Stimulated activated CD4-positive, alpha-beta T cell treated with anti-CD3 and anti-CD28 coated beads, Interleukin-1b, Interleukin-23, amount 100 ng/mL, for 4 hours (primary cell): ENCODE data around the gene CKMT1A.
A peak's percentile ranks its signal among the peaks of the same experiment; 100 is the strongest.
"Not testable (repeated sequence)": the region's sequence is repeated elsewhere in the genome, so short reads cannot be mapped to it uniquely, and the experiment has no call there.

Experiments used
- DNase-seq, 2 donors: peaks; one replicate each; pipeline ENCODE4 v3.0.0-alpha.2; 2020; ENCODE audit warnings: low read depth in 2 of 2

CKMT1A gene

DNA sequence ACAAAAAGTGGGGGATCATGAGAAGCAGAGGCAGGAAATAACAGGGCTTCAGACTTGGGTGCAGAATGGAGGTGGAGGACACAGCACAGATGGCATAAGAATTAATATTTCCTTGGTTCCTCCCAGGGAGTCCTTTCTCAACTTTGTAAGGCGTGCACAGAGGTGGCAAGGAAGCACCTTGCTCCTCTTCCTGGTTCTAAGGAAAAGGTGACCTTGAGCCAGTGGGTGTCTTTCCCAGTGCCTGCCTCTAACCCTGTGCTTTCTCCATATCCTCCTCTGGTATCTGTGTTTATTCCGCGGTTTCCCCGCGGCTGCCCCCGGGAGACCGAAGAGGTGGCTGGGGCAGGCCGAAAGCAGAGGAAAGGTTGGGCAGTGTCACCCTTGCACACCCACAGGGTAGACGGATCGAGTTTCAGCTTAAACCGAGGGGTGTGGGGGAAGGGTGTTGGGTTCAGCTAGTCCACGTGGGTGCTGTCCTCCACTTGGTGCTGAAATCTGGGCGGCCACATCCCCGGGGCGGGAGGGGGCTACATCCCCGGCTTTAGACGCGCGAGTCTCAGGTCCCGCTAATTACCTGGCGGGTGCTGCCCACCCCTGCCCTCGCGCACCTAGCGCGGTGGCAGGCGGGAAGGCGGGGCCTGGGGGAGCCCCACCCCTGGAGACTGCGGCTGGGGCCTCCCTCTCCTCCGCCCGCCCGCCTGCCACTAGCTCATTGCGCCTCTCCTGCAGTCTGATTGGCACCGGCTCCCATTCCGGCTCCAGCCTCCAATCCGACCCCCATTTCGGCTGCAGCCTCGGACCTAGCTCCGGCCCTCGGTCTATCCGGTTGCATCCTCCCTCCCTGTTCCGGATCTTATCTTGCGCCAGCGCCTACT, at the start of gene CKMT1A:
Gene CKMT1A, plus strand, starts transcription at position 712 of the 875 bp plus-strand sequence. CDS start 192 bp downstream, outside the sequence.
- not testable (repeated sequence) for DNase-seq

DNA sequence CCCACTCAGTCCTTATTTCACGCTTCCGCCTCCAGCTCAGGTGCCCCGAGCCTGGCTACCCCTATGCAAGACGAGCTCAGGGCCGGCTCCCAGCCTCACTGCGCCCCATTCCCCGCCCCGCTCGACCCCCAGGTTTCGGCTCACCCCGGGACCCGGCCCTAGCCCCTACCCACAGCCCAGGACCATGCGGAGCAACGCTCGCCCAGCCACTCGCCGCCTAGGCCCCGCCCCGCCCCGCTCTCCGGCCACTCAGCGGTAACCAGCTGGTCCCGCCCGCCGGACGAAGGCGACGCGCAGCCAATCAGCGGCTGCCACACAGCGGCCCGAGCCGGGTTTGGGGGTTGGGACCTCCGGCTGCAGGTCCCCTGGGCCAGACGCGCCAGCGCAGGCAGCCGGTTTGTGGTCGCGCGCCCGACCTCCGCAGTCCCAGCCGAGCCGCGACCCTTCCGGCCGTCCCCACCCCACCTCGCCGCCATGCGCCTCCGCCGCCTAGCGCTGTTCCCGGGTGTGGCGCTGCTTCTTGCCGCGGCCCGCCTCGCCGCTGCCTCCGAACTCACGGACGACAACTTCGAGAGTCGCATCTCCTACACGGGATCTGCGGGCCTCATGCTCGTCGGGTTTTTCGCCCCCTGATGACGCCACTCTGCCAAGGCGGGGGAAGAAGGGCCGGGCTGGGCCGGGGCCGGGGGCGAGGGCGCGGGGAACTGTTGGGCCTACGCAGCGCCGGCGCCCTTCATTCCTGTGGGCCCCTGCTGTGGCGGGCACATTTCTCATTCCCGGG, 44.8 kb upstream of the CKMT1A start, which contains the start of gene CATSPER2:
Gene CATSPER2, minus strand, starts transcription at position 196 of the 781 bp plus-strand sequence. CDS start 783 bp downstream, outside the sequence.
- no peak for DNase-seq

DNA sequence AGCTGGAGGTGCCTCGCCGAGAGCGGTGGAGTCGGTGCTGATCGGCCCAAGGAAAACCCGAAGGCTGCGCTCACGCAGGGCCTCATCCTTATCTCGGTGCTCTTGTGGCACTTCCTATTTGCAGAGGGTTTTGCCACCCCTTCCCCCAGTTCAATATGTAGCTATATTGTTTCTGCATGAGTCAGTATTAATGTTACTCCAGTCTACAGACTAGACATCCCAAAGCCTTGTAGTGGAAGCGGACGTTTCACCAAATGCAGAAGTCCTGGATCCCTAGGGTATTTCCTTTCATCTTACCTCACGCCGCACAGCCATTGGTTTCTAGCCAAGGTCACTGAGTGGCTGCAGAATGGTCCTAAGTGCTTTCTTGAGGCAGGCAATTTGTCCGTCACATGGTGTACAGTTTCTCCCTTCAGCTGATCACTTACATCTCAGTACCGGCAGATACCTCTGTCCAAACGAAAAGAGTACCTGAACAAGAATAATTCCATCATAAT, 44.2 kb upstream of the CKMT1A start:
- DNase-seq = not testable (repeated sequence)

DNA sequence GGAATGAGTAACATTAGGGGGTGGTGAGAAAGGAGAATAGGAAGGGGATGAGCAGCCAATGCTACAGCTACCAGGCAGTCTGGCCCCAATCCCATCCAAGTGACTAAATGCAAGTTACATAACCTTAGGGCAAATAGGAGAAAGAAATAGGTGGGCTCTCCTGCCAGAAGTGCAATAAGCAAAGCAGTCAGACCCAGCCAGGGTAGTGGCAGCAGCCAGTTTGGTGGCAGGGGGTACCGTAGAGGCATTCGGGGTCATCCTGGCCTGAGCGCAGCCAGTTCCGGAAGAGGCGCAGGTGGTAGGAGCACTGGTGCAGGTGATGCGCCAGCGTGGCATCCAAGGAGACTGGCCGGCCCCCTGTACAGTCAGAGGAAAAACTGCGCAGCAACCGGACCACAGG, 33.9 kb upstream of the CKMT1A start:
- DNase-seq = not testable (repeated sequence)

DNA sequence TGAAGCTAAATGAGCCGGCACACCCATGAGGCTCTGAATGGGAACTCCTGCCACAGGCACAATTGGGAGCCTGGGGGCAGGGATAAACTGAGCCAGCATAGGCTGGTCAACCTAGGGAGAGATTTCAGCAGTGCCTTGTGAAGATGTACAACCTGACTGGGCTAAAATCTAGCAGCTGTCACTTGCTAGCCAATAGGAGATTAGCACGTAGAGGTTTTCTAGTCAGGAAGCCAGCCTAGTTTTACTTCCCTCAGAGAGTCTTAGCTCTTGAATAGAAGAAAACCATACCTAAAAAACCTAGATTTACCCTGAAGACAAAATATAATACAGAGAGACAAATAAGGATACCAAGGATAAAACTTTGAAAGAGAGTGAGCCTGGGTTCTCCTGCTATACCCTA, 31.4 kb upstream of the CKMT1A start:
- DNase-seq = not testable (repeated sequence)

DNA sequence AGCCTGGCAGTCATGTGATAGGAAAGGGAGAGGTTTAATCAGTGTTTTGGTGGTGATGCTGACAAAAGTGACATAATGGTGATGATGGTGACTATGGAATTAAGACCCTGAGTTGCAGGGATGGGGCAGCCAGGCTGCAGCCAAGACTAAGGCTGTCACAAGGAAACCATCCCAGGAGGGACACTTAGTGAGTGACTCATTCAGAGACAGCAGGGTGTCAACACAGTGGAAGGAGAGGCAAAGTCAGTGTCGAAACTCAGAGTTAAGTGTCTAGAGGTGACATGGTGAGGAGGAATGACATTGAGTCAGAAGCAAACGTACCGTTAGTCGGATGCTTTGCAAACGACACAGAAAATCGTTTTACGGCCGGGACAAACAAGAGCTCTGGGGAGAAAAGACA, 30.3 kb upstream of the CKMT1A start:
- DNase-seq = not testable (repeated sequence)

DNA sequence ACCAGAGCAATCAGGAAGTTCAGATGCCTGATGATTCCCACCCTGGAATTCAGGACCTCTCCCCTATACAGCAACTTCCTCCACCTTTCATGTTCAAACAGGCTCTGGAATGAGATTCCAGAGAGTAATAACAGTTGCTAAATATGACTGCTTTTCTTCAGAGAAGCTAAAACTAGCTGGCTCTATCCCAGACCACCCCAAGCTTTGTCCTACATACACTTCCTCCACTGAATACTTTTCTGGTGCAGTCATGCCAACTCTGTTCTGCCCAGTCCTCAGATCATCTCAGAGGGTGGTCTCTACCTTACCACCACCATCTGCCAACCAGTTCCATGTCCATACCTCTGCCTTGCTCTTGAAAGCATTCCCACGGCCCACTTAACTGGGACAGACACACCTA, 27.5 kb upstream of the CKMT1A start:
- DNase-seq = not testable (repeated sequence)

DNA sequence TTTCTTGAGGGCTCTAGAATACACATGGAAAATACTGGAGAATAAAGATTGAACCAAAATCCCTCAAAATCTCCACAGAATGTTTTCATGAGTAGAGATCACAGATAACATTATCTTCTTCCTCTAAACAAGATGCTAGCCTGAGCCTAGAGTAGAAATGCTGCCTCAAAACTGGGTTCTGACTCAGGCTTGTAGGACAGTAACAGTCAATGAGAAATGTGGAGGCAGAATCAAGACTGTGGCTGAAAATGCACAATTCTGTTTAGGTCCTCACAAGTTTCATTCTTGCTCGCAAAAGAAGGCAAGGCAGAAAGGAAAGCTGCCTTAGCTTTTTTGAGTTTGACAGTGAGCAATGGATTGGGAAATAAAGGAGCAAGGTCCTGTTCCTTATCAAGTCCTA, 19.5 kb upstream of the CKMT1A start:
- not testable (repeated sequence) for DNase-seq

DNA sequence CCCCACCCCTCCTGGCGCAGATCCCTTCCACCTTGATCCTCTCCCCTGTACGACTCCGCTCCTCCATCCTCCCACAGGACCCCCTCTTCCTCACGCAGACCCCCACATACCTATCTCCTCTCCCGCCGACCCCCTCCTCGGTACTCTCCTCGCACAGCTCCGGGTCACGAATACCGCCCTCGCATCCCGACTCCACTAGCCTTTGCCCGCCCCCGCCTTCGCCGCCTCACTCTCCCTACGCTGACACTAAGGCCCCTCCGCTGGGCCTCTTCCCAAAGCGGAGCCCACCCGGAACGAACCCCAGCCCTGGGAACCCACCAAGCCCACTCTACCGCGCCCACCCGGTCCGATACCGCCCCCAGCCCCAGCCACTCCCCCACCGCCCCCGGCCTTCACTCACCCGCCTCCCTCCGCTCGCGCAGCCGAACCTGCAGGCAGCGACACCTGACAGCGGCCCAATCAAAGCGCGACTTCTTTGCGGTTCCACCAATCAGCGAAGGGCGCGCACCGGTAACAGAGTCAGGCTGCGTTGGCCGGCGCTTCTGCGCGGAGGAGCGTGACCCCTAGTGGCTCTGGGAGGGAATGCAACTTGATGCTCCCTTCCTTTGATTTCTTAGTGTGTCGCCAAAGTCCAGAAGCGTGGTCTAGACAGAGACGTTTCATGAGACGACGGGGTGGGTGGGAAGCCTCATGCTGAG, 3.9 kb upstream of the CKMT1A start:
- not testable (repeated sequence) for DNase-seq

DNA sequence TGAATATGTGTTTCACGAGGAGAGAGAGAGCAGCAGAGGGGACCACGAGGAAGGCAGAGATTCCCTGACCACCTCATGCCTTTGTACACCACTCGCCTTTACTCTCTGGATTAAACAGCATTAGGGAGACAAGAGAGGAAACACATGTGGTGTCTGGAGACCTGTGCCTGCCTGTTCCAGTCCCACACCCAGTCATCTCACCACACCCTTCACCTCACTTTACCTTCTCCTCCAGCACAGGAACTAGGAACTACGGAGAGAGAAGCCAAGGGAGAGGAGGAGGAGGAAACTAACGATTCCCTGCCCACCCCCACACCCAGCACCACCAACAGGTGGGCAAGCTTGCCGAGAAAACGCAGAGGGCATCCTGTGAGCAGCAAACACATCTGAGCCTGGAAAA, 980 bp upstream of the CKMT1A start:
- not testable (repeated sequence) for DNase-seq

DNA sequence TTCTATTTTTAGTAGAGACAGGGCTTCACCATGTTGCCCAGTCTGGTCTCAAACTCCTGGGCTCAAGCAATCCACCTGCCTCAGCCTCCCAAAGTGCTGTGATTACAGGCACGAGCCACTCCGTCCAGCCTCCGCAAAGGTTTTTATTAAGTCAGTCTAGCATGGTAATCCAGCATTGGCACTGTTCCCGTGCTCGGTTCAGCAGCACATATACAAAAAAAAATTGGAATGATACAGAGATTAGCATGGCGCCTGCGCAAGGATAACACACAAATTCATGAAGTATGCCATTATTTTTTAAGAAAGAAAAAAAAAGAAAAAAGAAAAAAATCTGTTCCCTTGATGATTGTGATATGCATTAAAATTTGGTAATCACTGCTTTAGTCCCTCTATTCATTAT, 8.5 kb downstream of the CKMT1A start:
- no peak for DNase-seq

DNA sequence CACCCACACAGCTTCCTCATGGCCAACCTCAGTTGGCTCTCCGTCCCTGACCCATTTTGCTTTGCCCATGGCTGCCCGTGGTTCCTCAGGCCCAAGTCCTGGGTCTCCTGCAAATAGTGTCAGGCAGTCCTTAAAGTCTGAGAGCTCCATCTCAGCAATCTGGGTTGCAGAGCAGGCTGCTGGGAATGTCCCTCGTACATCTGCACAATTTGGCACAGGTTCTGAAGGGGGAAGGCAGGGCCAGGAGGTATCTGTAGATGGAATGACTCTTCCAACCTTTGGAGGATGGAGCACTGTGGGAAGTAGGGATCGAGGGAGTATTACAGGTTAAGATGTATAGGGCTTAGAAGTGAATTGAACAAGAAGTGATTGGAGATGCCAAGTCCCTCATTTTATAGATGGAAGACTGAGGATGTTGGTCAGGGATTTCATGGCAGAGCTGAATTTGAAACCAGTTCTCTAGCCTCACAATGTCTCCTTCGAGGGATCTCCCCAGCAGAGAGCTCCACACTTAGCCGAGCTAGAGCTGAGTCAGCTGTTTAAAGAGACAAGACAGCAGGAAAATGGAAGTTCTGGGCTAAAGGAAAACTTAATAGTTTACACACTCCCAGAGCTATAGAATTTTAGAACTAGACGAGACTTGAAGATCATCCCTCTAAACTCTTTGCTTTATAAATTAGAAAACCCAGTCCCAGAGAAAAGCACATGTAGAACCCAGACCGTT, 9.2 kb downstream of the CKMT1A start:
- DNase-seq = no peak

DNA sequence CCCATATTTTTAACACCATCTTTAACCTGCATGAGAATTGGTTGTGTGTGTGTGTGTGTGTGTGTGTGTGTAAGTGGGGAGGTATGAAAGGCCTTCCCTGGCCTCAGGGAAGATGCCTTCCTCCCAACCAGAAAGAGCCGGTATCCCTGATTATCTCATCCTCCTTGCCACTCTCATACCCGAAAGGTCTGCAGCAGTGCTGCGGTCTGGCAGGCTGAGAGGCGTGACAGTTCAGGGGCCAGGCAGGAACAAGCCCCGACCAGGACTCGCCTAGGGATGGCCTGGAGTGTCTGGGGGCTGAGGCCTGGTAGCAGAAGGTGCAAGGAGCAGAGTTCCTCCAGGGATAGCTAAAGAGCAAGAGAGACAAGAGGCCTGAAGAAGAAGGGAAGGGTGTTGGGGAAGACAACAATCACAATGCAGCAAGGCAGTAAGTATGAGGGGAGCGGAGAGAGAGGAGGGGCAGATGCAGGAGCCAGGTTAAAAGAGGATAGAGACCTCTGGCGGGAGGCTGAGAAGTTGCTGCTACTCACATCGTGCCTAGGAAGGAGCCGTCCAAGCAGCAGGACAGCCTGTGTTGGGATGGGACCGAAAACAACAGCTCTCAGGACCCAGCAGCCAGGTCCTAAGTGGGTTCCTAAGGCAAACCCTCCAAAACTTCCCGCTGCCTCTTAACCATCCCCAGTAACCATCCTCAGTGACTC, 16.9 kb downstream of the CKMT1A start:
- not testable (repeated sequence) for DNase-seq

DNA sequence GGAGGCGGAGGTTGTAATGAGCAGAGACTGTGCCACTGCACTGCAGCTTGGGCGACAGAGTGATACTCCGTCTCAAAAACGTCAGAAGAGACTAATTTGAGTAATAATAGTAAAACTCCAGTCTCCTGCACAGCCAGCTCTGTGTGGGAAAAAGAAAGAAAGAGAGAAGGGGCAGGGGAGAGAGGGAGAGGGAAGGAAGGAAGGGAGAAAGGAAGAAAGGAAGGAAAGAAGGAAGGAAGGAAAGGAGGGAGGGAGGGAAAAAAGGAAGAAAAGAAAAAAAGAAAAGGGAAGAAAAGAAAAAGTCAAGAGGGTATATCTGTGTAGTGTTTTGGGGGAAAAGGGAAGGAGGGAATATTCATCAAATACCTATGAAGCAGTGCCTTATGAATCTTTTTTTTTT, 29.5 kb downstream of the CKMT1A start:
- DNase-seq = no peak

DNA sequence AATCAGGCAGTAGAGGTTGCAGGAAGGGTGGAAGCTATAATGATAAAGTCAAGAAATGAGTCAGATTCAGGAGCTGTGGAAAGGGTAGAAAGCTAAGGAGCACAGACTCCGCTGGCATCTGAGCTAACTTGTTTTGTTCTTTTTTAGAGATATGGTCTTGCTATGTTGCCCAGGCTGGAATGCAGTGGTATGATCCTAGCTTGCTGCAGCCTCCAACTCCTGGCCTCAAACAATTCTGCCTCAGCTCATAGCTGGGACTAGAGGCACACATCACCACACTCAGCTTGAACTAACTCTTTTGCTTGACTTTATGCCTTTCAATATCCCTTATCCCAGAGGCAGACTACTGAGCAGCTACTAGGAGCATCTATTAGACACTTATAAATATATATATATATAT, 32.6 kb downstream of the CKMT1A start:
- not testable (repeated sequence) for DNase-seq

DNA sequence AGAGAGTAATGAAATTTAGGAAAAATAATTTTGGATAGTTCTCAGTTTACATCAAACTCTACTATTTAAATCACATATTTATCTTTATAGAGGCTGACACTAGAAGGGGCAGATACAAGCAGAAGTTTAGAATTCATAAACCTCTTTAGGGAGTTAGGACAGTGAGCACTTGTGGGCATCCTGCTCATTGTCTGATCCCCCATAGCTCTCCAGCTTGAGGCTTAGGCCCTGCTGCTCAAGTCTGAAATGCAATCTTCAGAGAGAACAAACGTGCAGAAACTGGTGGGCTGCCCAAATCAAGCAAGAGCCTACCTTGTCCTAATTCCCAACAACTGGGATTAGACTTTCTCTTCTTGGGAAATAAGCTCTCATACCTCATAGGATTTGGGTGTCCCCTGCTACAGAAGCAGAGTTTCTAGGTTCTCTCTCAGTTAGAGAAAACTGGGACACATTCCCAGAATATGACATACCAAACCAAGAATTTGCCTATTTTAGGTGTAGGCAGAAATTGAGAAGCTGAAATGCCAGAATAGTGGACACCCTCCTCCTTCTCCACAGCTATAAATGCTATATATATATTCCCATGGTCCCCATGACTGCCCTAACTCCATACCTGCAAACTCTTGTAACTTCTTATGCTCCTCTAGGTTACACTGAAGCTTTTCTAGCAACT, 34.5 kb downstream of the CKMT1A start:
- DNase-seq = not testable (repeated sequence)

DNA sequence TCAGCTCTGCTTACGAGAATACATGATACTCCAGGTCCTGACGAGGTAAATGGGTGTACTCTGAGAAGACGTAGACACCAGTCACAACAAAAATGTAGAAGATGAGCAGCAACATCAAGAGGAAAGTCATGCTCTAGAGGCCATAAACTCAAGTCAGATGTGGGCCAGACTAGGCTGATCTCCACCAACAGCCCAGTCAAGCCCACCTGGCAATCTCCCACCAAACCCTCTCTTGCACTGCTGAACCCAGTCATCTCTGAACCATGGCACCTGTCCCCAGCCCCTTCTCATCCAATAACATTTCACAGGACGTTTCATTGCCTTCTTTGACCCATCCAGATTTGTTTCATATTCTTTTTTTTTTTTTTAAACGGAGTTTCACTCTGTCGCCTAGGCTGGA, 41.8 kb downstream of the CKMT1A start:
- DNase-seq = no peak

DNA sequence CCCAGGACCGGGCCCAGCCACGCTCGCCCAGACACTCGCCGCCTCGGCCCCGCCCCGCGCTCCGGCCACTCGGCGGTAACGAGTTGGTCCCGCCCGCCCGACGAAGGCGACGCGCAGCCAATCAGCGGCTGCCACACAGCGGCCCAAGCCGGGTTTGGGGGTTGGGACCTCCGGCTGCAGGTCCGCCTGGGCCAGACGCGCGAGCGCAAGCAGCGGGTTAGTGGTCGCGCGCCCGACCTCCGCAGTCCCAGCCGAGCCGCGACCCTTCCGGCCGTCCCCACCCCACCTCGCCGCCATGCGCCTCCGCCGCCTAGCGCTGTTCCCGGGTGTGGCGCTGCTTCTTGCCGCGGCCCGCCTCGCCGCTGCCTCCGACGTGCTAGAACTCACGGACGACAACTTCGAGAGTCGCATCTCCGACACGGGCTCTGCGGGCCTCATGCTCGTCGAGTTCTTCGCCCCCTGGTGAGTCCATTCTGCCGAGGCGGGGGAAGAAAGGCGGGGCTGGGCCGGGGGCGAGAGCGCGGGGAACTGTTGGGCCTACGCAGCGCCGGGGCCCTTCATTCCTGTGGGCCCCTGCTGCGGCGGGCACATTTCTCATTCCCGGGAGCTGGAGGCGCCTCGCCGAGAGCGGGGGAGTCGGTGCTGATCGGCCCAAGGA, 52.7 kb downstream of the CKMT1A start, which contains the start of gene PDIA3:
Gene PDIA3, plus strand, starts transcription at position 194 of the 658 bp plus-strand sequence. Its CDS starts 102 bp downstream, at position 296.
- DNase-seq = peak; percentile 68 to 83

DNA sequence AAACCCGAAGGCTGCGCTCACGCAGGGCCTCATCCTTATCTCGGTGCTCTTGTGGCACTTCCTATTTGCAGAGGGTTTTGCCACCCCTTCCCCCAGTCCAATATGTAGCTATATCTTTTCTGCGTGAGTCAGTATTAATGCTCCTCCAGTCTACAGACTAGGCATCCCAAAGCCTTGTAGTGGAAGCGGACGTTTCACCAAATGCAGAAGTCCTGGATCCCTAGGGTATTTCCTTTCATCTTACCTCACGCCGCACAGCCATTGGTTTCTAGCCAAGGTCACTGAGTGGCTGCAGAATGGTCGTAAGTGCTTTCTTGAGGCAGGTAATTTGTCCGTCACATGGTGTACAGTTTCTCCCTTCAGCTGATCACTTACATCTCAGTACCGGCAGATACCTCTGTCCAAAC, 53.2 kb downstream of the CKMT1A start:
- not testable (repeated sequence) for DNase-seq
